Right lung (tissue), 5 donors: Measurements from ENCODE around the gene CHN2. TPM values are rescaled to one million over a fixed set of nuclear protein-coding genes. Genes with fewer than 3 reads are reported as not detected.

Source experiments
- DNase-seq, 2 donors: peaks; one replicate each; pipeline ENCODE4 v3.0.0-alpha.2; 2013
- polyA plus RNA-seq, 5 donors: library from polyadenylated mRNA; unstranded; fragments of 120-200 nt; gene quantifications; one replicate each; pipeline versions ENCODE4 v1.2.1 to v1.2.3, GENCODE V29; 2013; ENCODE audit warnings: inconsistent platforms in 1 of 5, low replicate concordance in 1 of 5; ENCODE audit not compliant: insufficient read length in 5 of 5, insufficient read depth in 1 of 5

Gene CHN2
- polyA plus RNA-seq, 5 donors = 3.2 to 4.0 (median 3.9) TPM

DNA sequence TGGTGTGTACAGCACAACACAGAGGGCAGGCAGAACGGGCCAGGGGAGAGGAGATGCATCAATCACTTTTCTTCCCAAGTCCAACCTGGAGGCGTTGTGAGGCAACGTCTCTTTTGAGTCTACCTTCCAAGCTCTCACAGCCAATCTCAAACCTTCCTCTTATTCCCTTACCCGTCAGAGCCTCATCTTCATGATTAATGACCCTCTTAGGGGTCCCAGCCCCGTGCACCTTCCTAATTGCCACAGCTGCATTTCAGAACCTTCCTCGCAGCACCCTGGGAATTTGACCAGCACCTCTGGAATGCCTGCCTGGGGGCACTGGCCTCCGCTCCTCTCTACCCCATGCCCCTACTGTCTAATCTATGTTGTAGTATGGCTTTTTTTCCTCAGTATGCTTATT is 199.7 kb downstream of the CHN2 start:
- no peak for DNase-seq

DNA sequence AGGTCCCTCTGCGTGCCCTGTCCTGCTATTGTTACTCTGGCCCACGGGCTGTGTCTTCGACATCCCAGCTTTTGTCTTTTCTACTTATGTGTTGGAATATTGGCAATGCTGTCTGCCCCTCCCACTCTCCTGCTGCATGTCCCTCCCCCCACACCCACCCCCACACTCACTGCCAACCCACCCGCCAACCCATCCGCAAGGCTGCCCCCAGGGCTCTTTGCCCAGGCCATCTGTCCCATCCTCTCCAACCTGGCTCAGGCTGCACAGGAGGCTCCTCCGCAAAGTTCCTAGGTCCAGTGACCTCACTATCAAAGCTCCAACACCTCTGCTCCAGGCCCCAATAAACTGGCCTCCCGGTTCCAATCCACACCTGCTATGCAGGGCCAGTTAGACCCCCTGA is 202.0 kb downstream of the CHN2 start:
- DNase-seq = no peak

DNA sequence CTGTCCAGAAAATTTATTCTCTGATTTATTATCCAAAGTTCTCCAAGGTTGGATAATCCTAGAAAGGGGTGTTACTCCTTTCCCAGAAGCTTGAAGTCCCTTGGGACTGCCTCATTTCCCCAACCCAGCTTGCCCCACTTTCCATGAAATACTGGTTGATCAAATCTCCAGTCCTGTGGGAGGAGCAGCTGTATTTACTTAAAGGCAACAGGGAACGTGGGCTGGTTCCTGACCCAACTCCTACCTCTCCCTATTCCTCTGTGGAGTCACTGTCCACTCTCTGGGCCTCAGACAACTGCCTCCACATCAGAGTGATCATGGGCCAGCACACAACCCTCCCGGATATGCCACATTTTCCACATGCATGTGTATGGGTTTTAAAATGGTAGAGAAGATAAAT is 202.8 kb downstream of the CHN2 start:
- no peak for DNase-seq

DNA sequence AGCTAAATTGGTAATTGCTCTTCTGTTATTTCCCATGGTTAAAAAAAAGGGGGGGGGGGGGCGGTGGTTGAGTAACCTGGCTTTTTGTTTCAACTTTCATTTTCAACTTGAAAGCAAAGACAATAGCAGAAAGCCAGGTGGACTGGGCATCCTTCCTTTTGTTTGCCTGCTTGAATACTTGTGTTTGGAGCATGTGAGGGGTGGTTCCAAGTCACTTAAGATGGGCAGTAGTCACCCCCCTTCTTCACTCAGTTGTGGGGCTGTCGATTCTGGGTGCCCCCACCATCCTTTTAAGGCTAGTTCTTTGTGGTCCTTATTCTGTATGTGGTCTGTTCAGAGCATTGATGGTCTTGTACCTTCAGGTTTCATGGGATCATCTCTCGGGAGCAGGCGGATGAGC is 203.4 kb downstream of the CHN2 start:
- no peak for DNase-seq

DNA sequence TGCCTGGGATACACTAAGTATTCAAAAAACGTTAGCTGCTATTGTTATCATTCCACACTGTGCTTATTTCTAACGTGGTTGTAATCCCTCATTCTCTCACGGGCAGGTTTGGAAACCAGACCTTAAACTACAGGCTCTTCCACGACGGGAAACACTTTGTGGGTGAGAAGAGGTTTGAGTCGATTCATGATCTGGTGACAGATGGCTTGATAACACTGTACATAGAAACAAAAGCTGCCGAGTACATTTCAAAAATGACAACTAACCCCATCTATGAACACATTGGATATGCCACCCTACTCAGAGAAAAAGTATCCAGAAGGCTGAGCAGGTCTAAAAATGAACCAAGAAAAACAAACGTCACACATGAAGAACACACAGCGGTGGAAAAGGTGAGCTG is 205.9 kb downstream of the CHN2 start:
- no peak for DNase-seq

DNA sequence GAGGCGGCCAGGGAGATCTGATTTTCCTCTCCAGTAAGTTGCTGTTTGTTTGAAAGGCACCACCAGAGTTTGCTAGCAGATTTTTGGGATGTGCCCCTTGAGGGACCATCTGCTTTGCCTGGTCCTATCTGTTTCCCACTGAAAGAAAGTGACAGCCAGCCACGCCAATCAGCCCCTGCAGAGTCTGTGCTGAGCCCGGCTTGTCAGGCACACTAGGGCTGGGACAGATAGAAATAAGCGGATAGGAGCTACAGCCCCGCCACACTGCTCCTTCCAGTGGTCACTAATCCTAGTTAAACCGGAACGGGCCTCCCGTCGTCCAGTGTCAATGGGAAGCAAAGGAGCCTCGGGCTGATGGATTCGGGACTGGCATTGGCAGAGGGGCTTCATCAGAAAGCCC is 207.2 kb downstream of the CHN2 start:
- no peak for DNase-seq

DNA sequence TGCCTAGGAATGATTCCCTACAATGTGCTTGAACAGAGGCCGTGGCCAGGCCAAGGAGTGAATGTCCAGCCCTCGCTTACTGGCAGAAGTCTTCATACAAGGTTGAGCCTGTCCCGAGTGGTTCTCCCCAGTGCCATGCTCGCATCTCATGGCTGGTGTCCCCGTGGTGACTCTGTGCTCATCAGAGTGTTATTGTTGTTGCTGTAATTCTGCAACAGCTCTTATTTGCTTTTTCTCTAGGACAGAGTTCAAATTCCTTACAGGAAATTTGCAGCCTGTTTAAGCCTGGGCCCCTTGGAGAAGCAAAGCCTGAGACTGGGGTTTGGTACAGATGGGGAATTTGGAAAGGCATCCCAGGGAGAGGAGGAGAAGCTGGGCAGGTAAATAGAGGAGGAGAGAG is 211.3 kb downstream of the CHN2 start:
- no peak for DNase-seq

DNA sequence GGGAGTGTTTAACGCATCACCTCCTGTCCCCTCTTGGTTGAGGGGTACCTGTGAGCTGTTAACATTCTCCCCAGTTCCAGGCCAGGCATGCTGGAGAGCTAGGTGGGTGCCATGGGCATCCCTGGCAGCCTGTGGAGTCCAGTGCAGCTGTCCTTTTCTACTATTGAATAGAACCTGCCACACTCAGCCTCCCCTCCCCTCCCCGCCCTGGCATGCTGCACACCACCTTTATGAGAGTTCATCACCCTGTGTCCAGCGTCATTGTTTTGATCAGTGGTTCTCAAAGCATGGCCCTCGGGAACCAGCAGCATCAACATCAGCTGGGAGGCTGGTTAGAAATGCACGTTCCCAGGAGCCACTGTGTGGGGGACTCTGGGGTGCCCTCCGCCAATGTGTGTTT is 211.8 kb downstream of the CHN2 start:
- no peak for DNase-seq

DNA sequence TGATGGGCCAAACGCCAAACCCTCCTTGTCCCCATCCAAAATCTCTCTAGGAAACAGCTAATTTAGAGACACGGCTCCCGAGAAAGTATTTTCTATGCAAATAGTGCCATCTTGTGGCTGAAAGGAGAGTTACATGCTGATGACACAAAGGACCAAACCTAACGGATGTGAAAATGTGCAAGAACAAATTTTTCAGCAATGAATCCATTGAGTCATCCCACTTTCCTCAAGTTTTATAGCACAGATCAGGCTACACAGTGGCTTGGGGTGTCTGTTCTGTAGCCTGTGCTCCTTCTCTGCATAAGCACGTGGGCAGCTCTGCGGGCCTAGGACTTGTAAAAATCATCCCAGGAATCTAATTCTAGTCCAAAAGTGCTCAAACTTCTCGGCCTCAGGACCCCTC is 214.3 kb downstream of the CHN2 start:
- DNase-seq = peak; percentile 73 to 83

DNA sequence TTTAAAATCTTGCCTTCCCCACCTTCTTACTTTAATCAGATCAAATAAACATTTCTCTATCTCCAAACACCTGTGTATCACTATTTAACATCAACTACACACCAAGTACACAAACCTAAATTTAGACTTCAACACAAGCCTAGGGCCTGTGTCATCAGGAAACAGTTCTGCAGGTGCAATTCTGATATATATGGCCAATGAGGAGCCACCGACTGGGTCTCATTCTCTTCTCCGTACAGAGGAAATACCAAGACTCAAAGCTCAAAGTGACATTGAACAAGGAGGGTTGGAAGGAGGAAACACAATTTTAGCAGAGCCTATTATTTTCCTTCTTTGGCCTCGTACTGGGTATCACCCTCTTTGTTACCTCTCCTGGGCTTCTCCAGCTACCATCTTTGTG is 216.4 kb downstream of the CHN2 start:
- DNase-seq = no peak

DNA sequence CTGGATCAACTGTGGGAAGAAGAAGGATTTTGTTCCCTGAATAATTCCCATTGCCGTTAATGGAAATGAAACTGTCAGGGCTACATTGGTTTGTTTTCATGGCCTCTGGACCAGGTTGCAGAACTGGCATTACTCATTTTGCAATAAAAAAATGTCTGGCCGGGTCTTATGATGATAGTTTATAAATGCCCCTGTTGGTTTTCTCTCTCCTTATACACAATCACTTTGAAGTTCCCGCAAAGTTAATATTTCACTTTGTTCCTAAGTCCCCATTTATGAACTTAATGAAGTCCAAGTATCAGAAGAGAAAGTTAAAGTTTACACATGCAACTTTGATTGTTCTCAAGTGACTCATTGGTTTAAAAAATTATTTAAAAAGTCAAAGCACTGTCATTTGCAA is 218.3 kb downstream of the CHN2 start:
- no peak for DNase-seq

DNA sequence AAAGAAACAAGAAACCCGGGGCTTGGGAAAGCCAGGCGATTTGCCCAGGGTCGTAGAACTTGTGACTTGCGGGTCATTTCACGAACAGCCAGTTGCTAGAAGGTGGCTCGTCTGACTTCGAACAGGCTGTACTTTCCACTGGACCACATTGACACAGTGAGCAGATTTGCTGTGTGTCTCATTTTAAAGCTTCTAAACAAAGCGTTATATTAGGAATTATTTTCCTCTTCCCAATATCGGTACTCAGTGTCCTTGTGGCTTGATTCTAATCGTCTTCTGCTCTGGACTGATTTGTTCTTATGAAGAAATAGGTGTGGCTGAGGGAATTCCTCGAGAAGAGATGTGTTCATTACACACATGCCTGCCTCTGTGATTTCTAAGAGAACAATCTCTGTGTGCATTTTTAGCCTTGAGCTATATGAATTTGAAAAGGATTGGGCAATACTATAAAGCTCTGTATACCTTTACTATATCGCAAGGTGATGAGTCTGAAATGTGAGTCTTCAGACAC is 219.1 kb downstream of the CHN2 start:
- DNase-seq = no peak

DNA sequence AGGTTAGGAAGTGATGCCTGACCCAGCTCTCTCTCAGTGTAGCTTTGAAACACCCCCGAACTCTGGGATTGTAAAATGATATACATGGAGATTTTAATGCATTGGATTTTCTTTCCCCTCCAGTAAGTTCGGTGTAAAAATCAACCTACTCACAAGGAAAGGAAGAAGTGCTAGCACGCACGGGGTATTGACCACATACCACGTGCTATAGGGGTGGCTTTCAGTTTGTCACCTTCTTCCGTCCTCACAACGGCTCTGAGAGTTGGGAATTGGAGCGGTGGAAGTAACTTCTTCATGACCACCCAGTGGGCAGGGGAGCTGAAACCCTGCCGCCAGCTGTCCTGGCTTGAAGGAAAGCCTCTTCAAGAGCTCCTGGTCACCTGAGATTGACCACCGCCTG is 219.6 kb downstream of the CHN2 start:
- DNase-seq = no peak

DNA sequence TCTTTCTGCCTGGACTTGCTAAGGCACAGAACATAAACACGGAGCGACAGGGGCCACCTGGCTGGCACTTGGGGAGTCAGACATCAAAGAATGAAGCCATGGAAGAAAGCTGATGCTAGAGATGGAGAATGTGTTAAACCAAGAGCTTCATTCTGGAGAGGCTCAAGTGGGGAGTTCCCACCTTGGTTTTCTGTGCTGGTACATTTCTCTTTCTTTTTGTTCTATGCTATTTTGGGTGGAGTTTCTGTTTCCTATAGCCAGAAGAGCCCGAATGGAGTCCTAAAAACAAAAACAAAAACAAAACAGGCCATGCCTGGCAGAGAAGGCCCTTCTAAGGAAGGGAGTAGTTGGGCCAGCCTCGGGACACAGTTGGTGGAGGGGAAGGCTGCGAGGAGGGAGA is 220.6 kb downstream of the CHN2 start:
- DNase-seq = no peak

DNA sequence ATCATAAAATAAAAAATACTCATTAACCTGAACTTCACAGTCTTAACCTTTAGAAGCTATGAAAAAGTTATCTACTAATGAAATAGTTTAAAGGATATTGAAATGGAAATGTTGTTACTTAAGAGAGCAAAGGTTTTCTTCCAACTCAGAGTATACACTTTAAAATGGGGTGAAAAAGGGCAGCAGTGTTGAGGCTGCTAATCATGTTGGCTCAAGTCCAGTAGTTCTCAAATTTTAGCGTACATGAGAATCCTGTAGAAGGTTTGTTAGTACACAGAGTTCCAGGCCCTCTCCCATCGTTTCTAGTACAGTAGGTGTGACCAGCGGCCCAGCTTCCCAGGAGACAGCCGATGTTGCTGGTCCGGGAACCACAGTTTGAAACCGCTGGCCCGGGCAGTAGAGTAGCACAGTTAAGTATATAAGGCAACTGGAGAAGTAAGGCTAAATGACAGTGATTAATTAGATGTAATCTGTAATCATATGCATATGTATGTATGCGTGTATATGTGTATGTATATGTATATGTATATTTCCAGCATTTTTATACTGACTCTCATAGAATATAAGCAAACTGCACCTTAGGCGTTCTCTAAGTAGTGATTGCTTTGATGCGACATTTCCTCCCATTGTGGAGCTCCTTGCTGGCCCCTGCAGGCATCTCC is 221.8 kb downstream of the CHN2 start:
- no peak for DNase-seq

DNA sequence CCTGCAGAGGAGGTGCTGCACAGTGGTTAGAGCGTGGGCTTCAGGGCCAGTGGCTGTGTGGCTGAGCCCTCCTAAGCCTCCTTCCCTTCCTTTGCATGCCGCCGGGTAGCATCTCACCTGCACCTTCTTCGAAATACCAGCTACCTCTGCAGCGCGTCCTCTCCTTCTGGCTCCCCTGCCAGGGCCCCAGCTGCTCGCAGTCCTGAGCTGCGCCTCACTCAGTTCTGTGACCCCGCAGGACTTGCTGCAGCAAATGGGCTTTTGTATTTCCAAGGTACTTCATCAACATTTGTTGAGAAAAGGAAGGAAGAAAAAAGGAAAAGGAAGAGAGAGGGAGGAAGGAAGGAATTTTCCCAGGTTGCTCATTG is 222.3 kb downstream of the CHN2 start:
- DNase-seq = no peak

DNA sequence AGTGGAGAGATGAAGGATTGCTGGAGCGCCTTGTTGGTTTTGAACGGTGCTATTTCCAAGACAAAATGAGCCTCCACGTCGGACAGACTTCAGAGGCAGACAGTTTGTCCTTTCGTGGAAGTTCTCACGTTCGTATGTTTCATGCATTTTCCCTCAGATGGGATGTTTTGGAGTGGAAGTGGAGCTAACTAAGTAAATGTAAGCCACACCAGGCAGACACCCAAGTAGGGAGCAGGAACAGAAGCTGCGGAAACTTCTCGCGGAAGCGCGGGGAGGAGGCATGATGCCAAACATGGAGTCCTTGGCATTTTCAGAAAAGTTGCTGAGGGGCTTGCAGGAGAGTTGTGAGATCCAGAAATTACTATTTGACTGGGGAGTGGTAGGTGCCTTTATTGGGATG is 223.5 kb downstream of the CHN2 start:
- no peak for DNase-seq

DNA sequence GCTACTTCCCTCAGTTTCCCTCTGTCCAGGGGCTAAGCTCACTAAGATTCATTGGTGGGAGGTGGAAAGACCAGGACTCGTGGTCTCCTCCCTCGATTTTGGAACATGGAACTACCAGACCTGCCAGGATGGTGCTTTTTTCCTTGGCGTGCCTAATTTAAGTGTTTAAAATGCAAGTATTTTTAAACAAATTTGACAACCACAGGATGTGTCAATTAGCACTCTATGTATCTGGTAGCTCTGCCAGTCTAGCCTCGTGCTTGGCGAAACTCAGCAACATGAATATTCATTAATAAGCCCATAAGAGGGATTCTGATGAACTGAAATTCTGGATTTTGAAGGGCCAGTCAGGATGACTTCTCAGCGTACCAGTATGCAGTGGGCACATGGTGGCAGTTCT is 224.1 kb downstream of the CHN2 start:
- no peak for DNase-seq

DNA sequence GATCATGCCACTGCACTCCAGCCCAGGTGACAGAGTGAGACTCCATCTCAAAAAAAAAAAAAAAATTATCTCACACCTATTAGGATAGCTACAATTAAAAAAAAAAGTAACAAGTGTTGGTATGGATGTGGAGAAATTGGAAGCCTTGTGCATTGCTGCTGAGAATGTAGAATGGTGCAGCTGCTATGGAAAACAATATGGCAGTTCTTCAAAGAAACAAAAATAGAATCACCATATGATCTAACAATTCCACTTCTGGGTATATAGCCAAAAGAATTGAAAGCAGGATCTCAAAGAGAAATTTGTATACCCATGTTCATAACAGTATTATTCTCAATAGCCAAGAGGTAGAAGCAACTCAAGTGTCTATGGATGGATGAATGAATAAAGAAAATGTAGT is 225.4 kb downstream of the CHN2 start:
- no peak for DNase-seq

DNA sequence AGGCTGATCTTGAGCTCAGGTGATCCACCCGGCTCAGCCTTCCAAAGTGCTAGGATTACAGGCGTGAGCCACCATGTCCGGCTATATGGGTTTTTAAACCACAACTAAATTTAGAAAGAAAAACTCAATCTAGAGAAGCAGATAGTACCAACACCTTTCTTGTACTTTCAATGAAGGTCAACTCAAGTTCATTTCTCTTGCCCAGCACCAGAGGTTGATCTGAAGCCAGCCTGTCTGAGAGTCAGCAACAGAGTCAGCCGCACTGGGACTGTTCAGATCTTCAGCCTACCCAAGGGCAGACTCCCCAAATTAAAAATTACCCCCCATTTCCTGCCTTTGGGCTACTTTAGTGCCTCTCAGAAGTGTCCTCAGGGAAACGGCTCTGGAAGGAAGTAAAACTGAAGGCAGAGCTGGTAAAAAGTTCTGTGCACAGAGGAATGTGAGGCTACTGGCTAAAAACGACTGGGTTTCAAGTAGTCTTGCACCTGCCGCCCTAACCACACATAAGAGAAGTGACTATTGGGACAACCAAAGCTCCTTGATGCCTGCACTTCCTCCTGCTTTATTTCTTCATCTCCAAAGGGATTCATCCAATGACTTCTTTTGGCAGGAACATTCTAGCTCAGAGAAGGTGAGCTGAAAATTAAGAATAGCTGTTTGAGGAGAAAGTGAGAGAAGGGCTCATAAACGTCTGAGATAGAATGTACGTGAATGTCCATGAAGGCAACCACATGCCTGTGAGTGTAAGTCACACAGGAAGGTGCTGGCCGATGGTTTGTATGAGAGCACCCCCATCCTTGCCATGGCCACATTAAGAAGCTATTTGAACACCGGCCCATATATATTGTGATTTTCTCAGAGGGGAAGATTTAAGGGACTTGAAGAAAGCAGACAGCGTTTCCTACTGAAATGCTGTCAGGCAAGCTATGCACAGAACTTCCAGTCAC is 226.7 kb downstream of the CHN2 start:
- no peak for DNase-seq

DNA sequence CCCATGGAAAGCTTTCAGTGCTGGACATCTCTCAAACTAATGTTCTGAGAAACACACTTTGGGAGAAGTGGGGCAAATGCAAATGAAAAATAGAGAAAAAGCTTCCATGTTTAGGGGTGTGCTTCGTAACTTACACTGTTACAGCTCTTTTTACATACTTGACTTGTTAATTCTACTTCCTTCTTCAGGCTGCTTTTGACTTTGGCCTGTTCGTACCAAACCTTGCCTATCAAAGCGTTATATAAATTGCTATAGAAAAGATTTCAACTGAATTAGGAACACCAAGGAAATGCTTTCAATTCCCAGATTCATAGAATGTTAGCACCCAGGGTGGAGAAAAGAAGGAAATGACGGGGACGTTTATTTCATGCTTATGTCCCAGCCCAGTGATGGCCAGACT is 228.3 kb downstream of the CHN2 start:
- no peak for DNase-seq

DNA sequence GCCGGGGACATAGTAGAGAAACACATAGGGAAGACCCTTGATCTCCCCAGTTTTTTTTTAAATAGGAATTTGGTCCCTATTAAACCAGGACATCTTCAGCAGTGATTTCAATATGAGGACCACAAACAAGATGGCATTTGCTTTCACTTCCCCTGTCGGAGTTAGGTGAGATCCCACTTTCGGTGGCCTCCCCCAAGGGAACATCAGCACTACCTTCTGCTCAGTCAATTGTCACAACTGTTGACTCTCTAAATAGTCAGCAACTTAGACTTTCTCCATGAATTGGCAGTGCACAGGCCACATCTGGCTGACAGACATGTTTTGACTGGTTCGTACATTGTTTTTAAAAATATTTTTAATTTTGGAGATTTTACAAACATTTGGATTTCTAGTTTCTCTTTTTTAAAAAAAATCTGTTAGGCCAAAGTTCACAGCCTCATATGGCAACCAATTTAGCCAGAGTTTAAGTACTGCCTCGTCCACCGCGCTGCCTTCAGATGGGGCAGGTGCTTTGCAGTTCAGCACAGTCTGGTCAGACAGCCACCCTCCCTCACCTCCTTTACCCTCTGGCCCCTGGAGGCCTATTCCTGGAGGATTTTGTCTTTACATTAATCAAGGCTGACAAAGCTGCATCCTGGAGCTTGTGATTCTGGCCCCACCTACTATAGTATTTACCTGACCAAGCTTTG is 229.9 kb downstream of the CHN2 start:
- DNase-seq = no peak

DNA sequence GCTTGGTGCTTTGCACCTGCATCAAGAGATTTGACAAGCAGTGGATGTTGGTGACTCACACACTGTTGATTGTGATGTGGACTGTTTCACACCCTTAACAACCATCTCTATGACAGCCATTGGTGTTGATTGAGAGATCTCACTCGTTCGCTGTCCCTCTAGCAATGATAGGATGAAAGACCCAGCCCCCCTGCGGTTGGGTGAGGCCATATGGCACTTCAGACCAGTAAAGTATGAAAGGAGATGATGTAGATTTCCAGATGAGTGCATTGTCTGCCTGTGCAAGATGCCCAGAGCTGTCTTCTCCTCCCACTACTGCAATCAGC is 230.4 kb downstream of the CHN2 start:
- no peak for DNase-seq
